Omental fat pad (tissue), 4 donors: ENCODE measurements around the gene PADI2. TPM values are rescaled to one million over a fixed set of nuclear protein-coding genes. Genes with fewer than 3 reads are reported as not detected.

Source experiments
- ATAC-seq: fragments of 150-250 bp; one replicate; pipeline ENCODE4 v1.9.1; 2016; ENCODE audit warnings: mild to moderate bottlenecking, moderate library complexity; ENCODE audit not compliant: low FRiP score
- DNase-seq: peaks from one replicate; pipeline ENCODE4 v3.0.0-alpha.2; 2019; ENCODE audit warnings: low spot score
- total RNA-seq, 4 donors: library from RNA; depleted of rRNA; stranded (reverse); fragments of >200 nt; gene quantifications; one replicate each; pipeline ENCODE4 v1.1.0, GENCODE V29; 2016
- TF ChIP-seq, protein P1 (sequence below), 3 donors: fragments of 450-650 bp; IDR thresholded peaks; one replicate each; pipeline ENCODE4 v1.5.1; 2016 to 2017; ENCODE audit warnings: antibody characterized with exemption in 3 of 3, mild to moderate bottlenecking in 3 of 3, moderate library complexity in 2 of 3

Gene PADI2
- total RNA-seq, 4 donors from 2014 or later, result 0.37 to 19.9 (median 1.6) TPM

GRCh38 chr1:17031436-17031835 is 87.8 kb downstream of the PADI2 start:
- TF ChIP-seq, protein P1, sequence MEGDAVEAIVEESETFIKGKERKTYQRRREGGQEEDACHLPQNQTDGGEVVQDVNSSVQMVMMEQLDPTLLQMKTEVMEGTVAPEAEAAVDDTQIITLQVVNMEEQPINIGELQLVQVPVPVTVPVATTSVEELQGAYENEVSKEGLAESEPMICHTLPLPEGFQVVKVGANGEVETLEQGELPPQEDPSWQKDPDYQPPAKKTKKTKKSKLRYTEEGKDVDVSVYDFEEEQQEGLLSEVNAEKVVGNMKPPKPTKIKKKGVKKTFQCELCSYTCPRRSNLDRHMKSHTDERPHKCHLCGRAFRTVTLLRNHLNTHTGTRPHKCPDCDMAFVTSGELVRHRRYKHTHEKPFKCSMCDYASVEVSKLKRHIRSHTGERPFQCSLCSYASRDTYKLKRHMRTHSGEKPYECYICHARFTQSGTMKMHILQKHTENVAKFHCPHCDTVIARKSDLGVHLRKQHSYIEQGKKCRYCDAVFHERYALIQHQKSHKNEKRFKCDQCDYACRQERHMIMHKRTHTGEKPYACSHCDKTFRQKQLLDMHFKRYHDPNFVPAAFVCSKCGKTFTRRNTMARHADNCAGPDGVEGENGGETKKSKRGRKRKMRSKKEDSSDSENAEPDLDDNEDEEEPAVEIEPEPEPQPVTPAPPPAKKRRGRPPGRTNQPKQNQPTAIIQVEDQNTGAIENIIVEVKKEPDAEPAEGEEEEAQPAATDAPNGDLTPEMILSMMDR (IDR thresholded peaks at IDR 0.05), result no peak
- no peak for DNase-seq
- ATAC-seq, result no peak

DNA sequence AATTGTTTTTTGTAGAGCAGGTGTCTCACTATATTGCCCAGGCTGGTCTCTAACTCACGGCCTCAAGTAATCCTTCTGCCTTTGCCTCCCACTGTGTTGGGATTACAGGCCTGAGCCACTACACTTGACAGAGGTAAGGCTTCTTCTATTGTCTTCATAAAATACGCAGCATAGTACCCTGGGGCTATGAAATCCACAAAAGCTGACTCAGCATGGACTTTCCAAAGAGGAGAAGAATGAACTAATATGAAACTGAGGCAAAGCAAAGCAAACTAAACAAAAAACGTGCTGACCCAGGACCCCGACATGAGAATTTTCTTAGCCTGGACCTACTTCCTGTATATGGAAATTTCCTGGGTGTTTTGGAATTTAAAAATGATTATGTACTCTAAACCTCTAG is 89.0 kb downstream of the PADI2 start:
- DNase-seq (no peak), ATAC-seq (no peak)
- TF ChIP-seq, protein P1 (IDR thresholded peaks at IDR 0.05), result no peak

- DNase-seq (no peak), ATAC-seq (no peak)
- TF ChIP-seq, protein P1 (IDR thresholded peaks at IDR 0.05), result no peak
Measured at GRCh38 chr1:17028662-17029188, 90.5 kb downstream of the PADI2 start.

- TF ChIP-seq, protein P1 (IDR thresholded peaks at IDR 0.05), result no peak
- DNase-seq, result no peak
- no peak for ATAC-seq
Measured at GRCh38 chr1:17027900-17028299, 91.4 kb downstream of the PADI2 start.

DNA sequence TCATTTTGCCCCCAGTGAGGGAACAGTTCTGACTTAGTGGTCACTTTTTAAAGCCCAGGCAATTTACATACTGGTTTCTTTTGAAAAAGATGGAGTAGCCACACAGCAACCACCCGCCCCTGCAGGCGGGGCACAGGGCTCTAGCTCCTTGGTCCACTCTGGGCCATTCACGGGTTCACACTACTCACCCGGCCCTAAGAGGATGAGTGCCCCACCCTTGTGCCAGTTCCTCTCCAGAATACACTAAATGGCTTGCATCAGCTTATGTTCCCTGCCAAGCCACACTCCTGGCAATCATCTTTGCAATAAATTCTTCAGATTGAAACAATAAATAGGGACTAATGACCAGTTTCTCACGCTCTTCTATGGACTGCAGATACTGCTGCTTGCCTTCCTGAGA is 91.8 kb downstream of the PADI2 start:
- TF ChIP-seq, protein P1 (IDR thresholded peaks at IDR 0.05), result no peak
- ATAC-seq (no peak), DNase-seq (no peak)

GRCh38 chr1:17024721-17025120 is 94.5 kb downstream of the PADI2 start:
- ATAC-seq, result no peak
- TF ChIP-seq, protein P1 (IDR thresholded peaks at IDR 0.05), result no peak
- no peak for DNase-seq

- no peak for DNase-seq
- TF ChIP-seq, protein P1 (IDR thresholded peaks at IDR 0.05), result no peak
- ATAC-seq, result no peak
Measured at GRCh38 chr1:17023573-17023972, 95.7 kb downstream of the PADI2 start.
